Stimulated activated CD4-positive, alpha-beta T cell treated with anti-CD3 and anti-CD28 coated beads, Interleukin-1b, Interleukin-23, amount 100 ng/mL, for 4 hours (primary cell): Measurements from ENCODE around the gene HBG2.
"Not testable (repeated sequence)": the region's sequence is repeated elsewhere in the genome, so short reads cannot be mapped to it uniquely, and the experiment has no call there.

Source experiments
- DNase-seq, 2 donors: peaks; one replicate each; pipeline ENCODE4 v3.0.0-alpha.2; 2020; ENCODE audit warnings: low read depth in 2 of 2

HBG2 gene

GRCh38 chr11:5281596-5281995 lies 27.0 kb upstream of the HBG2 start:
- no peak for DNase-seq

- DNase-seq: no peak
These were observed 26.1 kb upstream of the HBG2 start for GRCh38 chr11:5280582-5281102.

- DNase-seq: no peak
These were observed 25.0 kb upstream of the HBG2 start for GRCh38 chr11:5279471-5280090.

- no peak for DNase-seq
These were observed 23.3 kb upstream of the HBG2 start for GRCh38 chr11:5277807-5278382.

- no peak for DNase-seq
These were observed 22.1 kb upstream of the HBG2 start for GRCh38 chr11:5276697-5277096.

- DNase-seq: no peak
These were observed 21.0 kb upstream of the HBG2 start for GRCh38 chr11:5275369-5276110.

- DNase-seq: no peak
These were observed 19.8 kb upstream of the HBG2 start for GRCh38 chr11:5274395-5274794.

GRCh38 chr11:5272395-5273017 lies 17.9 kb upstream of the HBG2 start:
- DNase-seq: no peak

GRCh38 chr11:5269715-5270147 lies 15.2 kb upstream of the HBG2 start, which contains the start of gene HBE1:
Gene HBE1, minus strand, starts transcription at chr11:5269945. Its CDS starts 55 bp downstream, at chr11:5269890.
- no peak for DNase-seq

- DNase-seq: no peak
These were observed 12.5 kb upstream of the HBG2 start for GRCh38 chr11:5267033-5267563.

GRCh38 chr11:5266609-5267008 lies 12.0 kb upstream of the HBG2 start:
- DNase-seq: no peak

GRCh38 chr11:5265832-5266231 lies 11.3 kb upstream of the HBG2 start:
- no peak for DNase-seq

GRCh38 chr11:5258543-5259262 lies 4.1 kb upstream of the HBG2 start:
- no peak for DNase-seq

GRCh38 chr11:5257296-5257695 lies 2.7 kb upstream of the HBG2 start:
- DNase-seq: no peak

GRCh38 chr11:5254023-5254422 lies 558 bp downstream of the HBG2 start:
- not testable (repeated sequence) for DNase-seq

GRCh38 chr11:5253440-5253839 lies 1.1 kb downstream of the HBG2 start:
- not testable (repeated sequence) for DNase-seq

GRCh38 chr11:5252919-5253265 lies 1.7 kb downstream of the HBG2 start:
- no peak for DNase-seq

GRCh38 chr11:5252192-5252918 lies 2.2 kb downstream of the HBG2 start:
- DNase-seq: no peak

GRCh38 chr11:5251746-5252145 lies 2.8 kb downstream of the HBG2 start:
- DNase-seq: no peak

GRCh38 chr11:5250543-5251204 lies 3.9 kb downstream of the HBG2 start:
- DNase-seq: no peak
